Upper lobe of left lung (tissue), 6 donors: Measurements from ENCODE around the gene GALNT7. TPM values are rescaled to one million over a fixed set of nuclear protein-coding genes. Genes with fewer than 3 reads are reported as not detected.

ENCODE experiments used
- ATAC-seq, 2 donors: fragments of 200-7000 bp; cut with Tn5 transposase; one replicate each; pipeline ENCODE4 v1.9.1; 2022; ENCODE audit warnings: mild to moderate bottlenecking in 2 of 2, moderate library complexity in 2 of 2; ENCODE audit not compliant: low FRiP score in 2 of 2
- DNase-seq, 2 donors: peaks; one replicate each; pipeline ENCODE4 v3.0.0-alpha.2; 2019 to 2020
- H3K27ac ChIP-seq, 4 donors: fragments of 200-600 bp; sonication (generic); one replicate each; pipeline ENCODE4 v1.5.1; 2016 to 2019
- H3K27me3 ChIP-seq, 4 donors: fragments of 200-600 bp; sonication (generic); one replicate each; pipeline ENCODE4 v1.5.1; 2017 to 2019
- H3K36me3 ChIP-seq, 4 donors: fragments of 200-600 bp; sonication (generic); one replicate each; pipeline ENCODE4 v1.5.1; 2016 to 2019
- H3K4me1 ChIP-seq, 4 donors: fragments of 200-600 bp; sonication (generic); one replicate each; pipeline ENCODE4 v1.5.1; 2018 to 2019
- H3K4me3 ChIP-seq, 4 donors: fragments of 200-600 bp; sonication (generic); one replicate each; pipeline ENCODE4 v1.5.1; 2017 to 2019; ENCODE audit warnings: mild to moderate bottlenecking in 2 of 4, moderate library complexity in 1 of 4
- H3K9me3 ChIP-seq, 4 donors: fragments of 200-600 bp; sonication (generic); one replicate each; pipeline ENCODE4 v1.5.1; 2018 to 2019
- EP300 ChIP-seq, 4 donors: sonication (generic); formaldehyde crosslinking; IDR thresholded peaks; one replicate each; pipeline ENCODE4 v1.5.1; 2017; ENCODE audit warnings: antibody characterized with exemption in 4 of 4, control low read depth in 2 of 4
- POLR2A ChIP-seq, 4 donors: fragments of 450-650 bp; IDR thresholded peaks; one replicate each; pipeline ENCODE4 v1.5.1; 2016 to 2017; ENCODE audit warnings: antibody characterized with exemption in 4 of 4, mild to moderate bottlenecking in 2 of 4
- POLR2AphosphoS5 ChIP-seq, 2 donors: sonication (generic); formaldehyde crosslinking; IDR thresholded peaks; one replicate each; pipeline ENCODE4 v1.5.1; 2017; ENCODE audit warnings: antibody characterized with exemption in 2 of 2
- WGBS, 2 donors: methylation state at CpG; one replicate each; pipeline ENCODE4 v1.1.5; 2017 to 2018; 5-methylcytosine and 5-hydroxymethylcytosine counted together
- total RNA-seq, 6 donors: library from RNA; depleted of rRNA in 4 of 6; stranded (reverse); fragments of >200 nt in 4 of 6; gene quantifications; one replicate each; pipeline versions ENCODE4 v1.1.0 to v1.2.1, GENCODE V29; 2016 to 2021
- TF ChIP-seq, protein P1 (sequence below), 6 experiments: fragments of 450-650 bp in 4 of 6; fragments of 200-600 bp in 2 of 6; sonication (generic) in 2 of 6; IDR thresholded peaks; one replicate each; pipeline ENCODE4 v1.5.1; 2016 to 2019; ENCODE audit warnings: antibody characterized with exemption in 6 of 6
- donor health status: DM: no; HTN: no; CAD: no; lungs with moderate emphysema.
- donor health status: DM: no; HTN: yes; CAD: no; lungs with severe emphysema.

GALNT7 gene
- total RNA-seq, 6 donors from 2014 or later, result 5.0 to 68.1 (median 20.1) TPM

DNA sequence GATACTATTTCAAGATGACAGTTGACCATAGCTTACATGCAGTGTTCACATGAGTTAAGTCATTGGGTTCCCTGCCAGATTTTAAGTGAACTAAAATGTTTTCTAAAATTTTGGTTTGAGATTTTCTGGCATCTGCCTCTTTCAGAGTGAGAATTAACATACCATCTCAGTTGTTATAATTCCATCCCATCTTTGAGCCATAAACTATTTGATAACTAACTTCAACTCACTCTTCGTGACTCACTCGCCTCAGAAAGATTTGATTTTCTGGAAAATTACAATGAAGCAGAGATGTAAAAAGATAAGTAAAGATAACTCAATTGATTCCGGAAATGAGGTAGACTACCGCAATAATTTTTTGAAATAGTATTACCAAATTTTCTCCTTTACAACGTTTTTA lies 103.7 kb downstream of the GALNT7 start:
- Histone ChIP-seq H3K27ac (no peak overlapping the region), H3K36me3 (no peaks in the 10 kb centered on the region), H3K9me3 (no peaks in the 10 kb centered on the region), H3K4me1 (peaks cover 0 to 11% (median 3%) of the 10 kb centered on the region in 4 donors), H3K27me3 (no peaks in the 10 kb centered on the region), H3K4me3 (no peak overlapping the region)
- TF ChIP-seq, protein P1, sequence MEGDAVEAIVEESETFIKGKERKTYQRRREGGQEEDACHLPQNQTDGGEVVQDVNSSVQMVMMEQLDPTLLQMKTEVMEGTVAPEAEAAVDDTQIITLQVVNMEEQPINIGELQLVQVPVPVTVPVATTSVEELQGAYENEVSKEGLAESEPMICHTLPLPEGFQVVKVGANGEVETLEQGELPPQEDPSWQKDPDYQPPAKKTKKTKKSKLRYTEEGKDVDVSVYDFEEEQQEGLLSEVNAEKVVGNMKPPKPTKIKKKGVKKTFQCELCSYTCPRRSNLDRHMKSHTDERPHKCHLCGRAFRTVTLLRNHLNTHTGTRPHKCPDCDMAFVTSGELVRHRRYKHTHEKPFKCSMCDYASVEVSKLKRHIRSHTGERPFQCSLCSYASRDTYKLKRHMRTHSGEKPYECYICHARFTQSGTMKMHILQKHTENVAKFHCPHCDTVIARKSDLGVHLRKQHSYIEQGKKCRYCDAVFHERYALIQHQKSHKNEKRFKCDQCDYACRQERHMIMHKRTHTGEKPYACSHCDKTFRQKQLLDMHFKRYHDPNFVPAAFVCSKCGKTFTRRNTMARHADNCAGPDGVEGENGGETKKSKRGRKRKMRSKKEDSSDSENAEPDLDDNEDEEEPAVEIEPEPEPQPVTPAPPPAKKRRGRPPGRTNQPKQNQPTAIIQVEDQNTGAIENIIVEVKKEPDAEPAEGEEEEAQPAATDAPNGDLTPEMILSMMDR (IDR thresholded peaks at IDR 0.05), result no peak
- TF ChIP-seq POLR2A (IDR thresholded peaks at IDR 0.05) (no peak), EP300 (IDR thresholded peaks at IDR 0.05) (no peak), POLR2AphosphoS5 (IDR thresholded peaks at IDR 0.05) (no peak)
- 92% methylated on average over 5 of the region's 5 CpGs for WGBS, 2 donors
- no peak for ATAC-seq
- DNase-seq, result no peak

DNA sequence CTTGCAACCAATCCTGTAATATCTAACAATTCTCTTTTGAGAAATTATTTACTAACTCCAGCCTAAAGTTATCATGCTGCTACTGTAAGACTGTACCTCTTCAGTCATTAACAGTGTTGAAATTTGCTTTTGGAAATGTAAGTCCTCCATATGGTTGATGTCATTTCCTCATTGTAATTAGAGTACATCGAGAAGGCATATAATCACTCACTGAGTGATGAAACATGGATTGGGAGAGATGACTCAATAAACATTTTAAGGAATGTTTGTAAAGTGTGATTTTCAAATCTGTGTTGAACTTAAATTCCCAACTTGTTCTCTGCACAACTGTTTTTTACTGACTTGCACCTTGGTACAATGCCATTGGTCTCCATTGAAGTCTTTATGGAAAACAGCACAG lies 104.4 kb downstream of the GALNT7 start:
- ATAC-seq (no peak), DNase-seq (no peak)
- no peak for TF ChIP-seq POLR2A (IDR thresholded peaks at IDR 0.05)

GRCh38 chr4:173273941-173274340 lies 105.3 kb downstream of the GALNT7 start:
- Histone ChIP-seq H3K27me3 (no peaks in the 10 kb centered on the region), H3K9me3 (no peaks in the 10 kb centered on the region), H3K4me3 (no peak overlapping the region), H3K27ac (no peak overlapping the region), H3K4me1 (peaks cover 0 to 11% (median 3%) of the 10 kb centered on the region in 4 donors), H3K36me3 (no peaks in the 10 kb centered on the region)
- DNase-seq (no peak), ATAC-seq (no peak)
- no peak for TF ChIP-seq POLR2AphosphoS5 (IDR thresholded peaks at IDR 0.05)
- TF ChIP-seq EP300 (IDR thresholded peaks at IDR 0.05), result no peak
- TF ChIP-seq, protein P1 (IDR thresholded peaks at IDR 0.05), result no peak
- no peak for TF ChIP-seq POLR2A (IDR thresholded peaks at IDR 0.05)

More for the DNA sequence above, 104.4 kb downstream of the GALNT7 start:
- Histone ChIP-seq H3K9me3 (no peaks in the 10 kb centered on the region), H3K27ac (no peak overlapping the region), H3K4me3 (no peak overlapping the region), H3K27me3 (no peaks in the 10 kb centered on the region), H3K36me3 (no peaks in the 10 kb centered on the region), H3K4me1 (peaks cover 0 to 11% (median 3%) of the 10 kb centered on the region in 4 donors)
- 36 to 52% methylated on average over 1 of the region's 1 CpG for WGBS, 2 donors

- no peak for TF ChIP-seq EP300 (IDR thresholded peaks at IDR 0.05)
- TF ChIP-seq, protein P1 (IDR thresholded peaks at IDR 0.05), result no peak
- no peak for TF ChIP-seq POLR2AphosphoS5 (IDR thresholded peaks at IDR 0.05)
- no peak for TF ChIP-seq POLR2A (IDR thresholded peaks at IDR 0.05)
Measured at GRCh38 chr4:173274744-173275143, 106.1 kb downstream of the GALNT7 start.

DNA sequence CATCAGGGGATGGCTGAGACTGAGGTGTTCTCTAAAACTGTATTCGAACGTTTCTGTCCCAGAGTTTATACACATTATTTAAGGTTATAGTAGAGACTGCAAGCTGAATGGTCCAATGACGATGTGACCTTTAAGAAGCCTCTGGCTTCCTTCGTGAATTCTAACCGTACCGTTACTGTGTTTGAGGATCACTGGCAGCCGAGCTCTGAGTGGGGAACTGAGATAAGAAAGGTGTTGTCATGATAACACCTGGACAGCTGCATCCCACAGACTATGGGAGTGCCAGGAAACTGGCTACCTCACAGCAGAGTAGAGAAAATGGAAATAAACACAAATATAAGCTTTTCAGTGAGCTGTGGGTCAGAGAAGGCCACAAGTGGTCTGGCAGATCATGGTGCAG lies 106.5 kb downstream of the GALNT7 start:
- DNase-seq, result no peak
- no peak for ATAC-seq
- WGBS, 2 donors, result 97 to 99% methylated on average over 7 of the region's 7 CpGs
- Histone ChIP-seq H3K36me3 (no peaks in the 10 kb centered on the region), H3K27me3 (no peaks in the 10 kb centered on the region), H3K27ac (no peak overlapping the region), H3K9me3 (no peaks in the 10 kb centered on the region), H3K4me1 (peaks cover 0 to 9% (median 3%) of the 10 kb centered on the region in 4 donors), H3K4me3 (no peak overlapping the region)
- no peak for TF ChIP-seq POLR2A (IDR thresholded peaks at IDR 0.05)
- no peak for TF ChIP-seq EP300 (IDR thresholded peaks at IDR 0.05)
- TF ChIP-seq, protein P1 (IDR thresholded peaks at IDR 0.05), result no peak
- no peak for TF ChIP-seq POLR2AphosphoS5 (IDR thresholded peaks at IDR 0.05)

More at GRCh38 chr4:173274744-173275143, 106.1 kb downstream of the GALNT7 start:
- ATAC-seq (no peak), DNase-seq (no peak)
- Histone ChIP-seq H3K36me3 (no peaks in the 10 kb centered on the region), H3K27ac (no peak overlapping the region), H3K4me3 (no peak overlapping the region), H3K27me3 (no peaks in the 10 kb centered on the region), H3K4me1 (peaks cover 0 to 11% (median 3%) of the 10 kb centered on the region in 4 donors), H3K9me3 (no peaks in the 10 kb centered on the region)
- WGBS, 2 donors, result 94 to 95% methylated on average over 4 of the region's 4 CpGs
